ENCODE data around the gene NOS1AP. TPM values are rescaled to one million over a fixed set of nuclear protein-coding genes. Genes with fewer than 3 reads are reported as not detected.

The NOS1AP gene
- total RNA-seq, 1 experiment from 2014 or later: 9.9 TPM

GRCh38 chr1:162070094-162070748, 730 bp downstream of the NOS1AP start:
- H3K27me3 Mint-ChIP-seq (ENCODE audit: unreplicated experiment): no peaks in the 10 kb centered on the region
- TF ChIP-seq, protein P1, sequence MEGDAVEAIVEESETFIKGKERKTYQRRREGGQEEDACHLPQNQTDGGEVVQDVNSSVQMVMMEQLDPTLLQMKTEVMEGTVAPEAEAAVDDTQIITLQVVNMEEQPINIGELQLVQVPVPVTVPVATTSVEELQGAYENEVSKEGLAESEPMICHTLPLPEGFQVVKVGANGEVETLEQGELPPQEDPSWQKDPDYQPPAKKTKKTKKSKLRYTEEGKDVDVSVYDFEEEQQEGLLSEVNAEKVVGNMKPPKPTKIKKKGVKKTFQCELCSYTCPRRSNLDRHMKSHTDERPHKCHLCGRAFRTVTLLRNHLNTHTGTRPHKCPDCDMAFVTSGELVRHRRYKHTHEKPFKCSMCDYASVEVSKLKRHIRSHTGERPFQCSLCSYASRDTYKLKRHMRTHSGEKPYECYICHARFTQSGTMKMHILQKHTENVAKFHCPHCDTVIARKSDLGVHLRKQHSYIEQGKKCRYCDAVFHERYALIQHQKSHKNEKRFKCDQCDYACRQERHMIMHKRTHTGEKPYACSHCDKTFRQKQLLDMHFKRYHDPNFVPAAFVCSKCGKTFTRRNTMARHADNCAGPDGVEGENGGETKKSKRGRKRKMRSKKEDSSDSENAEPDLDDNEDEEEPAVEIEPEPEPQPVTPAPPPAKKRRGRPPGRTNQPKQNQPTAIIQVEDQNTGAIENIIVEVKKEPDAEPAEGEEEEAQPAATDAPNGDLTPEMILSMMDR (IDR thresholded peaks at IDR 0.05; ENCODE audit: unreplicated experiment): no peak
- intact Hi-C loops (cut with micrococcal nuclease; ENCODE audit: unreplicated experiment): loop anchor here (5.0 kb wide), 1 partner anchor 152 kb away; no protein-coding TSS in a partner anchor

DNA sequence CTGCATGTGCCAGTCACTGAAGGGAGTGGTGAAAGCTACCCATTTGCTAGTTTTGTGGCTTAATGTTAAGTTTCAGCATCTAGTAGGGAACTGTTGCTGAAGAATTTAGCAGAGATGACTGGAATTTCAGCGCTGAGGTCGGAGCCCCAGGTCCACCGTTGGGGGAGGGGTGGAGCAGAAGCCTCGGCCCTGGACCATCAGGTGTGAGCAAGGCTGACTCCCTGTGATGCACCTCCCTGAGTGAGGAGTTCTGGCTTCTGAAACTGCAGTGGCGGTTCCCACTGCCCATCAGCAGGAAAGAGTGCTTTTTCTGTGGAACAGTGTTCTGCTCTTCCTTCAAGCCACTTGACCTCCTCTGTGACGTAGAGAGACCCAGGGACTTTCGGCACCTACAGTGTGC, 1.3 kb downstream of the NOS1AP start:
- no peaks in the 10 kb centered on the region for H3K27me3 Mint-ChIP-seq (ENCODE audit: unreplicated experiment)
- CTCF ChIA-PET: interaction anchor here (0.6 to 1.6 kb wide), 8 partner anchors 11 to 214 kb away, joined by 3 to 7 read pairs (median 4); no protein-coding TSS in a partner anchor

More at GRCh38 chr1:162070094-162070748, 730 bp downstream of the NOS1AP start:
- DNase-seq: peak; percentile 41
- peak overlapping the region; percentile 86 for H3K4me3 Mint-ChIP-seq (ENCODE audit: low read depth, unreplicated experiment)
- H3K9me3 Mint-ChIP-seq (ENCODE audit: low read depth, unreplicated experiment): no peaks in the 10 kb centered on the region
- CTCF ChIA-PET: interaction anchor here (0.6 to 1.6 kb wide), 11 partner anchors 11 to 215 kb away, joined by 3 to 8 read pairs (median 4); no protein-coding TSS in a partner anchor
- H3K36me3 Mint-ChIP-seq (ENCODE audit: insufficient read depth, unreplicated experiment): peaks cover 20% of the 10 kb centered on the region
- no TSS peak for BruUV-seq (replicated peaks)
- H3K4me1 Mint-ChIP-seq (ENCODE audit: low read depth, unreplicated experiment): peaks cover 33% of the 10 kb centered on the region
- no peak overlapping the region for H3K27ac Mint-ChIP-seq (ENCODE audit: unreplicated experiment)

DNA sequence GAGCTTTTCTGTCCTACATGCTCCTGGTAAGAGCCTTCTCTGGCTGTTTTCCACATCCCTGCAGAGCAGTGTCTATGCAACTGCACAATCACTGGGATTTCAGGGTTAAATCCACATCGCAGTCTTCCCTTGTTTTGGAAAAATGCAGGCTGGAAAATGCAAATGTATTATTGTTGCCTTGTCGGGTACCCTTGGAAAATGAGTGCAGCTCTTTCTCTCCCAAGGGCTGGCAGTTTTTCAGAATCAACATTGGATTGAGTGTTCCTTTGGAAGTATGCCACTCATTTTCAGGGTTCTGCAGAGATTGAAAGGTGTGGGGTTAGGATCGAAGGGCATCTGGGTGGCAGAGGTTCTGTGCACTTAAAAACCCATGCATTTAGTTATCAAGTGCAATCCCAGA, 3.2 kb downstream of the NOS1AP start:
- no peak for DNase-seq
- Mint-ChIP-seq H3K4me1 (ENCODE audit: low read depth, unreplicated experiment) (peaks cover 53% of the 10 kb centered on the region), H3K9me3 (ENCODE audit: low read depth, unreplicated experiment) (no peaks in the 10 kb centered on the region), H3K27ac (ENCODE audit: unreplicated experiment) (no peak overlapping the region), H3K27me3 (ENCODE audit: unreplicated experiment) (no peaks in the 10 kb centered on the region), H3K36me3 (ENCODE audit: insufficient read depth, unreplicated experiment) (peaks cover 20% of the 10 kb centered on the region), H3K4me3 (ENCODE audit: low read depth, unreplicated experiment) (no peak overlapping the region)
- intact Hi-C loops (cut with micrococcal nuclease; ENCODE audit: unreplicated experiment): loop anchor here (5.0 kb wide), 1 partner anchor 150 kb away; no protein-coding TSS in a partner anchor
- BruUV-seq (replicated peaks): no TSS peak
- TF ChIP-seq, protein P1 (IDR thresholded peaks at IDR 0.05; ENCODE audit: unreplicated experiment): no peak
- CTCF ChIA-PET: no interaction called here

More for the DNA sequence above, 1.3 kb downstream of the NOS1AP start:
- BruUV-seq (replicated peaks): no TSS peak
- Mint-ChIP-seq H3K27ac (ENCODE audit: unreplicated experiment) (no peak overlapping the region), H3K4me1 (ENCODE audit: low read depth, unreplicated experiment) (peaks cover 39% of the 10 kb centered on the region), H3K36me3 (ENCODE audit: insufficient read depth, unreplicated experiment) (peaks cover 20% of the 10 kb centered on the region), H3K9me3 (ENCODE audit: low read depth, unreplicated experiment) (no peaks in the 10 kb centered on the region), H3K4me3 (ENCODE audit: low read depth, unreplicated experiment) (peak overlapping the region; percentile 86)
- peak; percentile 33 for DNase-seq
- TF ChIP-seq, protein P1 (IDR thresholded peaks at IDR 0.05; ENCODE audit: unreplicated experiment): no peak
- intact Hi-C loops (cut with micrococcal nuclease; ENCODE audit: unreplicated experiment): loop anchor here (5.0 kb wide), 1 partner anchor 151 kb away; no protein-coding TSS in a partner anchor

DNA sequence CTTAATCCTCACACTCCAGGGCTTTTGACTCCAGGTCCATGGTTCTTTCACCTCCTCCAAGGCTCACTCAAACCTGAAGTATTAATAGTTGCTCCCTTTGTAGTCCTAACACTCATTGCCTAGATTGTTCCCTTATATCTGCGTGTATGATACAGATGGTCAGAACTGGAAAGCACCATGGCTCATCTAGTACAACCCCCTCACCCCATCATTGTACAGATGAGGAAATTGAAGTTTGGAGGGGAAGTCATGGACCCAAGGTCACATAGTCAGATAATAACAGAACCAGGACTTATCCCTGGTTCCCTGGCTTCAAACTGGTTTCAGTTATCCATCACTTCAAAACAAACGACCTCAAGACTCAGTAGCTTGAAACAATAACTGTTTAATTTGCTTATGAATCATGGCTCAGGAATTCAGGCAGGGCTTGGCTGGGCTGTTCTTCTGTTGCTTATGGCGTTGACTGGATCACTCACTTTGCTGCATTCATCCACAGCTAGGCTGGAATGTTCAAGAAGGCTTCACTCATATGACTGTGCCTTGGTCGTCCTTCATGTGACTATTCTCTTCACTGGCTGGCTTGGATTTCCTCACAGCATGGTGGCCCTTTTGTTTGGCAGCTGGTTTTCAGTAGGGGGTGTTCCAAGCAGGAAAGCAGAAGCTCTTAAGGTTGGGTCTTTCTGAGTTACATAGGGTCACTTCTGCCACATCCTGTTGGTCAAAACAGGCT, 5.0 kb downstream of the NOS1AP start:
- Mint-ChIP-seq H3K36me3 (ENCODE audit: insufficient read depth, unreplicated experiment) (peaks cover 16% of the 10 kb centered on the region), H3K27me3 (ENCODE audit: unreplicated experiment) (no peaks in the 10 kb centered on the region), H3K9me3 (ENCODE audit: low read depth, unreplicated experiment) (no peaks in the 10 kb centered on the region), H3K4me1 (ENCODE audit: low read depth, unreplicated experiment) (peaks cover 62% of the 10 kb centered on the region), H3K4me3 (ENCODE audit: low read depth, unreplicated experiment) (no peak overlapping the region), H3K27ac (ENCODE audit: unreplicated experiment) (peak overlapping the region; percentile 33)
- TF ChIP-seq, protein P1 (IDR thresholded peaks at IDR 0.05; ENCODE audit: unreplicated experiment): no peak
- intact Hi-C loops (cut with micrococcal nuclease; ENCODE audit: unreplicated experiment): loop anchor here (5.0 kb wide), 1 partner anchor 148 kb away; no protein-coding TSS in a partner anchor
- peak; percentile 74 for DNase-seq
- BruUV-seq (replicated peaks): no TSS peak
- CTCF ChIA-PET: no interaction called here

All from Calu3 (cell line).